Osteocyte (in vitro differentiated cells): Measurements from ENCODE around the gene DENND6B. TPM values are rescaled to one million over a fixed set of nuclear protein-coding genes. Genes with fewer than 3 reads are reported as not detected.

ENCODE experiments used
- DNase-seq: peaks from one replicate; pipeline ENCODE4 v3.0.0; 2021; ENCODE audit warnings: mixed read lengths; ENCODE audit not compliant: unreplicated experiment; ENCODE audit errors: extremely low spot score
- H3K27ac Mint-ChIP-seq: one replicate; pipeline ENCODE4 v1.8.0; 2021; ENCODE audit warnings: mild to moderate bottlenecking, mixed read lengths; ENCODE audit not compliant: unreplicated experiment
- H3K27me3 Mint-ChIP-seq: one replicate; pipeline ENCODE4 v1.8.0; 2021; ENCODE audit warnings: mixed read lengths; ENCODE audit not compliant: unreplicated experiment
- H3K36me3 Mint-ChIP-seq: one replicate; pipeline ENCODE4 v1.8.0; 2021; ENCODE audit warnings: mixed read lengths; ENCODE audit not compliant: unreplicated experiment
- H3K4me1 Mint-ChIP-seq: one replicate; pipeline ENCODE4 v1.8.0; 2021; ENCODE audit warnings: mixed read lengths; ENCODE audit not compliant: unreplicated experiment
- H3K4me3 Mint-ChIP-seq: one replicate; pipeline ENCODE4 v1.8.0; 2021; ENCODE audit warnings: mild to moderate bottlenecking, moderate library complexity, mixed read lengths; ENCODE audit not compliant: unreplicated experiment
- H3K9me3 Mint-ChIP-seq: one replicate; pipeline ENCODE4 v1.8.0; 2021; ENCODE audit warnings: mixed read lengths; ENCODE audit not compliant: unreplicated experiment
- CTCF ChIP-seq: fragments of 200-600 bp; sonication (generic); IDR thresholded peaks from 2 replicates; pipeline ENCODE4 v1.5.0; 2021; ENCODE audit warnings: antibody characterized with exemption, mild to moderate bottlenecking, moderate library complexity
- total RNA-seq: library from RNA; stranded (reverse); gene quantifications from 2 replicates; pipeline ENCODE4 v1.2.1, GENCODE V29; 2021

DENND6B gene
- total RNA-seq, 1 donor from 2014 or later, result 10.8 TPM

DNA sequence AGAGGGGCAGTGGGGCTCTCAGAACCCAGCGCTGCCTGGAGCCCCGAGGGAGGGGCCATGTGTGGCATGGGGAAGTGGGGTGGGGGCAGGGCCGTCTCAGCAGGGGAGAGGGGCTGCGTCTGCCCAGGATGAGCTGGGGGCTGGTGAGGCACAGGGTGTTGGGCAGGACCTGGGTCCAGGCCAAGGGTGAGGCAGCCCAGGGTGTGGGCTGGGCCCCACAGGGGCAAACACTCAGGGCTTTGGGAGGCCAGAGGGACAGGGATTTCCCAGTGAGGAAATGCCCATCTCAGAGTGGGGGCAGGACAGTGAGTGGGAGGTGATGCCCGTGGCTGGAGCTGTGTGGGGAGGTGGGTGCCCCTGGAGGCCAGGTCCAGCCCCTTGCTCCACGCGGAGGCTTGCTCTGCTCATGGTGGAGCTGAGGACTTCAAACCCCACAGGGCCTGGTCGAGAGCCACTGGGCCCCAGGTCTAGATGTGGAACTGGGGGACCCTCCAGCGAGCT lies 24.7 kb downstream of the DENND6B start:
- no peaks in the 10 kb centered on the region for H3K9me3 Mint-ChIP-seq
- no peak overlapping the region for H3K4me3 Mint-ChIP-seq
- peaks cover 73% of the 10 kb centered on the region for H3K4me1 Mint-ChIP-seq
- no peaks in the 10 kb centered on the region for H3K27me3 Mint-ChIP-seq
- H3K27ac Mint-ChIP-seq, result peak overlapping the region; percentile 50
- peaks cover 4% of the 10 kb centered on the region for H3K36me3 Mint-ChIP-seq
- no peak for DNase-seq
- TF ChIP-seq CTCF, result no peak

- Mint-ChIP-seq H3K36me3 (peaks cover 4% of the 10 kb centered on the region), H3K4me3 (no peak overlapping the region), H3K27me3 (no peaks in the 10 kb centered on the region), H3K9me3 (no peaks in the 10 kb centered on the region), H3K4me1 (peaks cover 76% of the 10 kb centered on the region), H3K27ac (peak overlapping the region; percentile 50)
- DNase-seq, result no peak
- no peak for TF ChIP-seq CTCF
Measured at GRCh38 chr22:50301581-50301991, 25.2 kb downstream of the DENND6B start.

DNA sequence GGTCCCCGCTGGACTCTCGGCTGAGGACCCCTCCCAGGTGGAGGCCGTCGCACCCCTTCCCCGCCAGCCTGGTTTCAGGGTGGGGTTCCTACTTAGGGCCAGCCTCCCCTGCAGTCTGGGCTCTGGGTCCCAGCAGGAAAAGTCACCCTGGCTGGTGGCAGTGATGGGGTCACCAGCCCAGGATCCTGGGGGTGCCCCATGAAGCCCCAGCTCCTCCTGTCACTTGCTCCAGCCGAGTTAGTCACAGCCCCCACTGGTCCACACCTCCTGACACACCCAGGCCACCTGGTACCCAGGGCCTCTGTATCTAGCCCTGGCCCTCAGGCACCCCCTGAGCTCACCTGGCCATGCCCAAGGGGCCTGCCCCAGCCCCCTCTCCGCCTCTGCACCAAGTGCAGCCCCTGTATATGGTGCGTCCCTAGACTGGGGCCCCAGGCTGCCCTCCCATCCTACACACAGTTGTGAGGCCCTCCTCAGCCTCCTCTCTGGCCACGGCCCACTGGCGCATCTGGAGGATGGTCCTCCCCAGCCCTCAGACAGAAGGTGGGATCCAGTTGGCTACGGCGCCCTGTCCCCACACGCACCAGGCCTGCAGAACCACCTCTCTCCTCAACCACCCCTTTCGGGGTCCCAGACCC lies 26.1 kb downstream of the DENND6B start:
- no peak for TF ChIP-seq CTCF

GRCh38 chr22:50299785-50300619 lies 26.8 kb downstream of the DENND6B start:
- DNase-seq, result no peak
- TF ChIP-seq CTCF, result no peak
- H3K4me1 Mint-ChIP-seq, result peaks cover 78% of the 10 kb centered on the region
- H3K27me3 Mint-ChIP-seq, result no peaks in the 10 kb centered on the region
- H3K4me3 Mint-ChIP-seq, result no peak overlapping the region
- H3K9me3 Mint-ChIP-seq, result no peaks in the 10 kb centered on the region
- peaks cover 4% of the 10 kb centered on the region for H3K36me3 Mint-ChIP-seq
- no peak overlapping the region for H3K27ac Mint-ChIP-seq

More for the DNA sequence above, 26.1 kb downstream of the DENND6B start:
- H3K9me3 Mint-ChIP-seq, result no peaks in the 10 kb centered on the region
- H3K27me3 Mint-ChIP-seq, result no peaks in the 10 kb centered on the region
- DNase-seq, result no peak
- peak overlapping the region; percentile 52 for H3K27ac Mint-ChIP-seq
- H3K4me3 Mint-ChIP-seq, result peak overlapping the region; percentile 18
- peaks cover 78% of the 10 kb centered on the region for H3K4me1 Mint-ChIP-seq
- H3K36me3 Mint-ChIP-seq, result peaks cover 4% of the 10 kb centered on the region
